GM12878 (cell line): ENCODE results near the gene EML3. TPM values are rescaled to one million over a fixed set of nuclear protein-coding genes. Genes with fewer than 3 reads are reported as not detected.
A peak's percentile ranks its signal among the peaks of the same experiment; 100 is the strongest.

Experiments used
- ATF3 ChIP-seq: IDR thresholded peaks from 2 replicates; pipeline ENCODE4 v1.6.1; 2011; ENCODE audit warnings: low read depth, mild to moderate bottlenecking, low read length, moderate library complexity, borderline replicate concordance; ENCODE audit errors: extremely low read depth
- BACH1 ChIP-seq: fragments of 450-650 bp; IDR thresholded peaks from 2 replicates; pipeline ENCODE4 v1.6.1; 2017; ENCODE audit warnings: mild to moderate bottlenecking, borderline replicate concordance
- DPF2 ChIP-seq: fragments of 450-650 bp; IDR thresholded peaks from 2 replicates; pipeline ENCODE4 v1.6.1; 2017; ENCODE audit warnings: mild to moderate bottlenecking
- E4F1 ChIP-seq: fragments of 450-650 bp; IDR thresholded peaks from 2 replicates; pipeline ENCODE4 v1.6.1; 2018; ENCODE audit warnings: borderline replicate concordance, mild to moderate bottlenecking; ENCODE audit not compliant: partially characterized antibody
- EP300 ChIP-seq, 2 experiments: fragments of 150-350 bp in 1 of 2; IDR thresholded peaks; 2 replicates each; pipeline ENCODE4 v1.6.1; 2011 to 2012; ENCODE audit warnings: low read depth in 2 of 2, low read length in 2 of 2, borderline replicate concordance in 1 of 2, improper control_type of control experiment in 1 of 2, inconsistent platforms in 1 of 2; ENCODE audit not compliant: control insufficient read depth in 1 of 2
- ETV6 ChIP-seq, 2 experiments: fragments of 450-650 bp in 1 of 2; IDR thresholded peaks in 1 of 2; conservative IDR thresholded peaks in 1 of 2; 2 replicates each; pipeline ENCODE4 v1.6.1; 2014; ENCODE audit warnings: antibody characterized with exemption in 1 of 2, borderline replicate concordance in 1 of 2, low read depth in 1 of 2, mild to moderate bottlenecking in 1 of 2, moderate library complexity in 1 of 2
- EZH2 ChIP-seq: IDR thresholded peaks from 2 replicates; pipeline ENCODE4 v1.6.1; 2012; ENCODE audit warnings: low read depth, mild to moderate bottlenecking, control low read depth, inconsistent platforms, low read length, borderline replicate concordance; ENCODE audit not compliant: control insufficient read depth
- HDAC6 ChIP-seq: fragments of 200-600 bp; sonication (generic); IDR thresholded peaks from one replicate; pipeline ENCODE4 v1.8.0; 2017; ENCODE audit warnings: antibody characterized with exemption; ENCODE audit not compliant: unreplicated experiment
- IRF5 ChIP-seq: fragments of 450-650 bp; IDR thresholded peaks from 2 replicates; pipeline ENCODE4 v1.6.1; 2017; ENCODE audit warnings: borderline replicate concordance
- KLF5 ChIP-seq: fragments of 450-650 bp; IDR thresholded peaks from 2 replicates; pipeline ENCODE4 v1.6.1; 2014; ENCODE audit warnings: mild to moderate bottlenecking; ENCODE audit not compliant: partially characterized antibody
- MYC ChIP-seq: IDR thresholded peaks from 2 replicates; pipeline ENCODE4 v1.6.1; 2011; ENCODE audit warnings: mild to moderate bottlenecking, low read length, moderate library complexity, inconsistent platforms; ENCODE audit not compliant: insufficient read depth, insufficient replicate concordance, insufficient read length, severe bottlenecking
- POLR2AphosphoS2 ChIP-seq: IDR thresholded peaks from 2 replicates; pipeline ENCODE4 v1.6.1; 2011; ENCODE audit warnings: low read depth, mild to moderate bottlenecking, low read length, improper control_type of control experiment, moderate library complexity
- POLR2AphosphoS5 ChIP-seq: IDR thresholded peaks from 2 replicates; pipeline ENCODE4 v1.6.1; 2011; ENCODE audit warnings: mild to moderate bottlenecking, low read length, inconsistent platforms
- REST ChIP-seq: IDR thresholded peaks from 2 replicates; pipeline ENCODE4 v1.6.1; 2012; ENCODE audit warnings: mild to moderate bottlenecking, low read depth, low read length
- SMARCA5 ChIP-seq: fragments of 450-650 bp; IDR thresholded peaks from 2 replicates; pipeline ENCODE4 v1.6.1; 2017; ENCODE audit warnings: mild to moderate bottlenecking
- STAT3 ChIP-seq: IDR thresholded peaks from 2 replicates; pipeline ENCODE4 v1.6.1; 2011; ENCODE audit warnings: low read depth, low read length, improper control_type of control experiment
- TBL1XR1 ChIP-seq: IDR thresholded peaks from 2 replicates; pipeline ENCODE4 v1.6.1; 2012; ENCODE audit warnings: low read depth, low read length, improper control_type of control experiment
- USF1 ChIP-seq: IDR thresholded peaks from 2 replicates; pipeline ENCODE4 v1.6.1; 2011; ENCODE audit warnings: borderline replicate concordance, low read depth, mild to moderate bottlenecking, moderate library complexity, mixed read lengths, low read length; ENCODE audit not compliant: insufficient read depth; ENCODE audit errors: extremely low read length
- polyA plus RNA-seq, 11 experiments: library from polyadenylated mRNA; depleted of rRNA in 4 of 11; unstranded in 6 of 11; stranded (reverse) in 5 of 11; fragments of >200 nt; fragmentation: Nextera tagmentation in 4 of 11; fragmentation: Illumina TruSeq in 1 of 11; extraction: Ambion mirVana in 4 of 11; extraction: Trizol in 1 of 11; gene quantifications; 1 replicate in 1 of 11; 2 replicates in 10 of 11; pipeline versions ENCODE4 v1.2.1 to v1.2.3, GENCODE V29; 2011 to 2016; ENCODE audit warnings: inconsistent platforms in 2 of 11, missing spikeins in 2 of 11, low read depth in 1 of 11
- total RNA-seq, 4 experiments: library from RNA; depleted of rRNA in 3 of 4; stranded (reverse); fragments of >200 nt in 3 of 4; fragmentation: Illumina TruSeq in 1 of 4; extraction: Trizol in 1 of 4; gene quantifications; 2 replicates each; pipeline versions ENCODE4 v1.2.1 to v1.2.3, GENCODE V29; 2013 to 2021

The EML3 gene
- total and polyA plus RNA-seq, 10 of the 15 experiments (the other 5 are each of a cell fraction or from before 2014, with no cell fraction given) = 0.58 to 82.5 (median 24.8) TPM

- TF ChIP-seq POLR2AphosphoS2 (peak; percentile 96), POLR2AphosphoS5 (peak; percentile 97), ATF3 (no peak), E4F1 (peak; percentile 93), EZH2 (no peak), ETV6 (conservative IDR thresholded peaks at IDR 0.05 in 1 of 2, IDR thresholded peaks at IDR 0.05 in 1 of 2; ENCODE audit: borderline replicate concordance in 1 of 2, low read depth in 1 of 2) (no peak; a peak in 1 of 4 replicates), MYC (no peak), EP300 (IDR thresholded peaks at IDR 0.05; ENCODE audit: borderline replicate concordance in 1 of 2, control insufficient read depth in 1 of 2, low read depth in 2 of 2, low read length in 2 of 2) (peak in 1 of 2 experiments; percentile 36; a peak in 1 of 4 replicates), KLF5 (peak; percentile 68), DPF2 (no peak), BACH1 (peak; percentile 62; the same call in 1 of the 2 replicates), REST (peak; percentile 75), HDAC6 (no peak), IRF5 (0 out of 2 replicates have a peak, but pooled peaks have one; percentile 35), STAT3 (peak; percentile 32; the same call in 1 of the 2 replicates), SMARCA5 (peak; percentile 84; the same call in 1 of the 2 replicates), TBL1XR1 (peak; percentile 59; the same call in 1 of the 2 replicates), USF1 (peak; percentile 3)
These were observed 21.0 kb downstream of the EML3 start, which contains the start of gene TUT1 (continued) for GRCh38 chr11:62591448-62592145.
